DMS53 treated with DMSO at 0.1 percent for 48 hours (cell line): ENCODE measurements around the gene ITGB5.
A peak's percentile ranks its signal among the peaks of the same experiment; 100 is the strongest.
"Not testable (repeated sequence)": the region's sequence is repeated elsewhere in the genome, so short reads cannot be mapped to it uniquely, and the experiment has no call there.

ENCODE experiments used
- DNase-seq: peaks from one replicate; lab custom pipeline; 2025; ENCODE audit not compliant: unreplicated experiment; lab: John Stamatoyannopoulos, UW

Gene ITGB5

GRCh38 chr3:124837730-124838186, 49.4 kb downstream of the ITGB5 start:
- DNase-seq, result no peak

GRCh38 chr3:124837065-124837464, 50.1 kb downstream of the ITGB5 start:
- no peak for DNase-seq

- DNase-seq, result no peak
These were observed 50.7 kb downstream of the ITGB5 start for GRCh38 chr3:124836448-124836847.

- DNase-seq, result peak; percentile 91
These were observed 52.1 kb downstream of the ITGB5 start for GRCh38 chr3:124834723-124835718.

GRCh38 chr3:124833710-124834332, 53.3 kb downstream of the ITGB5 start:
- no peak for DNase-seq

GRCh38 chr3:124832782-124833709, 54.1 kb downstream of the ITGB5 start:
- DNase-seq, result no peak

GRCh38 chr3:124831628-124832199, 55.5 kb downstream of the ITGB5 start:
- DNase-seq, result no peak

- DNase-seq, result no peak
These were observed 57.2 kb downstream of the ITGB5 start for GRCh38 chr3:124829819-124830554.

- no peak for DNase-seq
These were observed 57.9 kb downstream of the ITGB5 start for GRCh38 chr3:124829178-124829818.

GRCh38 chr3:124827476-124828206, 59.5 kb downstream of the ITGB5 start:
- not testable (repeated sequence) for DNase-seq

GRCh38 chr3:124826703-124827102, 60.5 kb downstream of the ITGB5 start:
- DNase-seq, result no peak

GRCh38 chr3:124824286-124824915, 62.8 kb downstream of the ITGB5 start:
- no peak for DNase-seq

GRCh38 chr3:124823648-124824047, 63.5 kb downstream of the ITGB5 start:
- DNase-seq, result no peak

GRCh38 chr3:124823206-124823605, 64.0 kb downstream of the ITGB5 start:
- no peak for DNase-seq

- DNase-seq, result no peak
These were observed 65.8 kb downstream of the ITGB5 start for GRCh38 chr3:124821356-124821755.

GRCh38 chr3:124818398-124819091, 68.6 kb downstream of the ITGB5 start:
- no peak for DNase-seq

GRCh38 chr3:124817079-124817478, 70.1 kb downstream of the ITGB5 start:
- DNase-seq, result no peak

- no peak for DNase-seq
These were observed 71.0 kb downstream of the ITGB5 start for GRCh38 chr3:124816206-124816605.
